ENCODE data around the gene FAM120C.

FAM120C gene

DNA sequence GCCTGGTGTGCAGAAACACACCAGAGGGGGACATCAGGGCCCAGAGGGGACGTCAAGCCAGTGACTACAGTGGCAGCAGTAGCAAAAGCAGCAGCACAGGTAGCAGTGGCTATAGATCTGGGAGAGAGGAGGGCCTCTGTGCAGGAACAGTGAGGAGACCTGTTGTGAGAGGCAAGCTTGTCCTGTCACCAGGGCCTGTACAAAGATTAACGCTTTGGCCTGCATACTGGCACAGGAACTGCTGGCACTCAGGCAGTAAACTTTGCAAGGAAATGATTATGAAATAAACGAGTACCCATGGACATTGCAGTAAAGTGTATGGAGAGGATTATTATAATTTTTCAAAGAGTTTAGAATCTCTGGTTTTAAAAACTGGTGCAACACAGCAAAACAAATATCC is 133.3 kb downstream of the FAM120C start:
- no peak for DNase-seq (ENCODE audit: extremely low read depth, low read depth)
- TF ChIP-seq, protein P1, sequence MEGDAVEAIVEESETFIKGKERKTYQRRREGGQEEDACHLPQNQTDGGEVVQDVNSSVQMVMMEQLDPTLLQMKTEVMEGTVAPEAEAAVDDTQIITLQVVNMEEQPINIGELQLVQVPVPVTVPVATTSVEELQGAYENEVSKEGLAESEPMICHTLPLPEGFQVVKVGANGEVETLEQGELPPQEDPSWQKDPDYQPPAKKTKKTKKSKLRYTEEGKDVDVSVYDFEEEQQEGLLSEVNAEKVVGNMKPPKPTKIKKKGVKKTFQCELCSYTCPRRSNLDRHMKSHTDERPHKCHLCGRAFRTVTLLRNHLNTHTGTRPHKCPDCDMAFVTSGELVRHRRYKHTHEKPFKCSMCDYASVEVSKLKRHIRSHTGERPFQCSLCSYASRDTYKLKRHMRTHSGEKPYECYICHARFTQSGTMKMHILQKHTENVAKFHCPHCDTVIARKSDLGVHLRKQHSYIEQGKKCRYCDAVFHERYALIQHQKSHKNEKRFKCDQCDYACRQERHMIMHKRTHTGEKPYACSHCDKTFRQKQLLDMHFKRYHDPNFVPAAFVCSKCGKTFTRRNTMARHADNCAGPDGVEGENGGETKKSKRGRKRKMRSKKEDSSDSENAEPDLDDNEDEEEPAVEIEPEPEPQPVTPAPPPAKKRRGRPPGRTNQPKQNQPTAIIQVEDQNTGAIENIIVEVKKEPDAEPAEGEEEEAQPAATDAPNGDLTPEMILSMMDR (IDR thresholded peaks at IDR 0.05; ENCODE audit: low read depth, low read length) = no peak

DNA sequence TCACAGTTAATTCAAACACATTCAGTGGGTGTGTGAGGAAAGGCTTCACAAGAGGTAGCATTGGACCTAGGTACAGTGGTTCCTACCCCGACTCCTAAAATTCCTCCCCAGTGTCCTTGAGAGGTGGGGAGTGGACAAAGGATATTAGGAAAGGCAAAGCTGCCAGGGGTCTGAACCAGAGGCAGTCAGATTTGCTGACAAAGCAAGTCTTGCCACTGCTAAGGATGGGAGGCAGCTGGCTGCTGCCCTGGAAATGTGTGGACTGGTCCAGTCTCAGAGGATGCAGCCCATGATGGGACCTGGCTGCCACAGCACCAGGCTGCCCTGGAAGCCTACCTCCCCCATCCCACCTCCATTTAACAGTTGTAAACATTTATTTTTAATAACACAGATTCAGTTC is 134.6 kb downstream of the FAM120C start:
- TF ChIP-seq, protein P1 (IDR thresholded peaks at IDR 0.05; ENCODE audit: low read depth, low read length) = no peak
- DNase-seq (ENCODE audit: extremely low read depth, low read depth) = no peak

DNA sequence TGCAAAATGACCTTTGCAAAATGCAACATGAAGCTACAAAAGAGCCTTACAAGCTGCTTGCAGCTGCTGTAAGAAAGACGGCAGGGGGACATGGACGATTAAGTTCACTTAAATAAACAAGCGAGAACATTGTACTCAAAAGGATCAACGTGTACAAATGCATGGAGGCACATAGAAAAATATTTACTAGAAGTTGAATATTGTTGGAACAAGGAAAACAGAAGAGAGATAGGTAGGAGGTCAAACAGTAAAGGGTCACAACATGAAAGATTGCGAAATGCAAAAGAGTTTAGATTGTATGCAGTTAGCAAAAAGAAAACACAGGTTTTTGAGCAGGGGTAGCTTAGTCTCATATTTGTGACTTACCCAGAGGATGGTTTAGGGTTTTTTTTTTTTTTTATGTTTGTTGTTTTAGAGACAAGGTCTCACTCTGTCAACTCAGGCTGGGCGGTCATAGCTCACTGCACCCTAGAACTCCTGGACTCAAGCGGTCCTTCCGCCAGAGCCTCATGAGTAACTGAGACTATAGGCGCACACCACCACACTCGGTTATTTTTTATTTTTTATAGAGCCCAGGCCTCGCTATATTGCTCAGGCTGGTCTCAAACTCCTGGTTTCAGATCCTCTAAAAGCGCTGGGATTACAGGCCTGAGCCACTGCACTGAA is 137.4 kb downstream of the FAM120C start:
- TF ChIP-seq, protein P1 (IDR thresholded peaks at IDR 0.05; ENCODE audit: low read depth, low read length) = no peak
- no peak for DNase-seq (ENCODE audit: extremely low read depth, low read depth)

DNA sequence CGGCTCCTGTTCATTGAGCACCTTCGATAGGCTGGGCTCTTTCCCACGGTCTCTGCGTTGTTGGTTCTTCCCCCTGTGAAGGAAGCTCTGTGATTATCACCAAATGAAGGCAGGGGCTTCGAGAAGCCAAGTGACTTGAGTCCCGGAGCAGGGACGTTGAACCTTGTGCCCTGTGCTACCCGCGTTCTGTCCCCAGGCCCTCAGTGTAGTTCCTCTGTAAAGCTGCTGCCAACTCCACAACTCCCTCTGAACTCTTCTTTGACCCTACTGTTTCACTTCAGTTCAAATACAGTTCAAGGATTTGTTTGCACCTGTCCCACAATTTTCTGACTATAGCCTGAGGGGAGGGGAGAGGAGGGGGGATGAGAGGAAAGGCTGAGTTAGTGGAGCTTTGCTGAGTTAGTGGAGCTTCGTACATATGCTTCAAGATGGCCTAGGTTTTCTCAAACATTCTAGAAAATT is 138.1 kb downstream of the FAM120C start:
- TF ChIP-seq, protein P1 (IDR thresholded peaks at IDR 0.05; ENCODE audit: low read depth, low read length) = no peak
- no peak for DNase-seq (ENCODE audit: extremely low read depth, low read depth)

DNA sequence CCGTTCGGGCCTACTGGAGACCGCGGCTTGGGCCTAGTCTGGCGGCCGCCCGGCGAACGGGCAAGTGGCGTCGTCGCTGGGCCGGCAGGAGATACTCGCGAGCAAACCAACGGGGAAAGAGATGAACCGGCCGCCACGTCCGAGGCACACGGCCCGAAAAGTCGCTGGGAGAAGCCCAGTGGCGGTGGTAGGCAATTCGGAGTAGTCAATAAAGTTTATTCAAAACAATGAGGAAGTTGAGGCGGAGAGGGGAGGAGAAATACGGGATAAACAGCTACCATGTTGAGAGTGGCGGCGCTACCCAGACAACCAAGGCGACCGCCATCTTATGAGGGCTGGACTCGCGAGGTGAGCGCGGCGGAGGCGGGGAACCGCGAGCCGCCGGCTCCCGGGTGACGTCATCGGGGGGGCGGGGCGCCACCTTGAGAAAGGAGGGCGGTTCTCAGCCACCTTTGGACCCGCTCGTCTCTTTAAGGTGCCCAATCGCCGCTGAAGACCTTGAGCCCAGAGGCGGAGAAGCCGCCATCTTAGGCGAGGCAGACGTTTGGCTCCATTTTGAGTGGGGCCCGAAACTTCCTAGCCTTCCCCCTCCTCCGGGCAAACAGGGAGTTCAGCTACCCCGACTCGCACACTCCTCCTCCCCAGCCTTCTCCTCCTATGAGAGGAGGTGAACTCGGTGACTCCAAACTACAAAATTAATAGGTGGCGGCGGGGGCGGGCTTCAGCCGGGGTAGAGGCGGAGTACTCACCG is 138.8 kb downstream of the FAM120C start, which contains the start of gene PHF8:
Gene PHF8, minus strand, starts transcription at position 348 of the 751 bp plus-strand sequence. CDS start 1,745 bp downstream, outside the sequence.
- TF ChIP-seq, protein P1 (IDR thresholded peaks at IDR 0.05; ENCODE audit: low read depth, low read length) = no peak; the same call in 1 of the 2 replicates
- peak; percentile 84 for DNase-seq (ENCODE audit: extremely low read depth, low read depth)

DNA sequence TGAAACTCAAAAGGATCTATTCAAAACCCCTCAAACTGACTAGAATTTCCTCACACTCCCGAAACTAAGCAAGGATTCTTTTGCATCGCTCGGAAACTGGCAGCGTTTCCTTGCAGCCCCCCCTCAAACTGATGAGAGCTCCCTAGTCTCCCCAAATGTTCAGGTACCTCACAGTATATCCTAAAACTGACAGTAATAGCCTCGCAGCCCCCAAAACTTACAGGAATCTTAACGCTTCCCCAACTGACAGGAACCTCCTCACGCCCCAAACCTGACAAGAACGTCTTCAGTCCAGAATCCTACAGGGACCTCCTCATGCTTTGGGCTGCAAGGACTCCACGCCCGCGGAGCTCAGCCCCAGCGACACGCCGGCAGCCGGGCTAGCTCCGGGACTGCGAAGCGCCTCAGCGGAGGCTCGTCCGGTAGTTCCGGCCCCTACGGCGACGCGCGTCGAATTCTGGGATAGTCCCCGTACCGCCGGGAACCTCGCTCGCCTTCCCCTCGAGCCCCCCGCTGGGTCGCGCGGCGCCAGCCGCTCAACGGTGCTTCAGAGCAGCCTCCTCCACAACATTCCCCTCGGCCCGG is 139.4 kb downstream of the FAM120C start:
- TF ChIP-seq, protein P1 (IDR thresholded peaks at IDR 0.05; ENCODE audit: low read depth, low read length) = no peak
- no peak for DNase-seq (ENCODE audit: extremely low read depth, low read depth)

DNA sequence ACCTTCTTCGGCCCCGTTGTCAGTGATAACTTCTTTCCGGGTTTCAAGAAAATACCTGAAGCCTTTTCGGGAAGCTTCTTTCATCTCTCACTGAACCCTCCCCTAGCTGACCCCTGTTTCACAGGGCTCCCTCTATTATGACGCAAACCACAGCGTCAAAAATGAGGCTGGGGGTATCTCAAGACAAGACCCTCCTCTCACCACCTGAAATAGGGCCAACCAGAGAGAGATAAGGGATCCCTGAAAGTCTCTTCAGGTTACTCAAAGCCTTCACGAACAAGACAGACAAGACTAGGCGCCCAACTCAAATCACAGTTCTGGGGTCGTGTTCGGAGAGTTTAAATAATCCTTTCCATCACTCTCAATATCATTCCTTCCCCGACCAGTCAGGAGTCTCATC is 140.0 kb downstream of the FAM120C start:
- no peak for DNase-seq (ENCODE audit: extremely low read depth, low read depth)
- TF ChIP-seq, protein P1 (IDR thresholded peaks at IDR 0.05; ENCODE audit: low read depth, low read length) = no peak
